ENCODE results near the gene USO1. TPM values are rescaled to one million over a fixed set of nuclear protein-coding genes. Genes with fewer than 3 reads are reported as not detected.

The USO1 gene
- total and polyA plus RNA-seq, 2 of the 8 experiments (the other 6 are each of a cell fraction or from before 2014, with no cell fraction given) = 57.3 to 198 TPM

- no peak for TF ChIP-seq BRCA1 (IDR thresholded peaks at IDR 0.05; ENCODE audit: low read depth, low read length)
- TF ChIP-seq HDAC2 (IDR thresholded peaks at IDR 0.05; ENCODE audit: borderline replicate concordance in 1 of 2, low read depth in 2 of 2, low read length in 2 of 2) = no peak
- no peak for TF ChIP-seq SP2 (IDR thresholded peaks at IDR 0.05; ENCODE audit: low read length)
- no peak for TF ChIP-seq RNF2 (IDR thresholded peaks at IDR 0.05; ENCODE audit: borderline replicate concordance, low read depth, low read length, missing control alignments, poor library complexity, severe bottlenecking)
- TF ChIP-seq MAFK (IDR thresholded peaks at IDR 0.05; ENCODE audit: low read depth, low read length) = no peak
- no peak for TF ChIP-seq GABPA (IDR thresholded peaks at IDR 0.05; ENCODE audit: borderline replicate concordance, insufficient read depth, low read length)
- no peak for TF ChIP-seq PHF8 (conservative IDR thresholded peaks at IDR 0.05; ENCODE audit: low read depth, low read length)
- no peak for TF ChIP-seq KDM5A (IDR thresholded peaks at IDR 0.05; ENCODE audit: low read length)
- no peak for TF ChIP-seq CREB1 (IDR thresholded peaks at IDR 0.05)
- TF ChIP-seq TAF7 (optimal IDR thresholded peaks at IDR 0.05; ENCODE audit: borderline replicate concordance, low read depth, low read length) = no peak
- no peak for TF ChIP-seq JUN (IDR thresholded peaks at IDR 0.05; ENCODE audit: low read depth, low read length)
- no peak for TF ChIP-seq EGR1 (IDR thresholded peaks at IDR 0.05; ENCODE audit: borderline replicate concordance, low read depth, low read length)
Measured at GRCh38 chr4:75708218-75708691, 16.1 kb upstream of the USO1 start (continued).
